ENCODE data around the gene FILIP1.
A peak's percentile ranks its signal among the peaks of the same experiment; 100 is the strongest.

Gene FILIP1

GRCh38 chr6:75391276-75391675 lies 102.3 kb downstream of the FILIP1 start:
- no peak for TF ChIP-seq CTCF (IDR thresholded peaks at IDR 0.05; ENCODE audit: low read depth, low read length)
- DNase-seq (ENCODE audit: low read depth in 2 of 2): no peak
- H3K4me3 ChIP-seq (replicated peaks in 1 of 2; ENCODE audit: low read depth in 2 of 2, low read length in 2 of 2): no peak overlapping the region

GRCh38 chr6:75386050-75386770 lies 107.4 kb downstream of the FILIP1 start:
- H3K4me3 ChIP-seq (replicated peaks in 1 of 2; ENCODE audit: low read depth in 2 of 2, low read length in 2 of 2): no peak overlapping the region
- TF ChIP-seq CTCF (IDR thresholded peaks at IDR 0.05; ENCODE audit: low read depth, low read length): no peak
- peak in 1 of 2 donors; percentile 53 for DNase-seq (ENCODE audit: low read depth in 2 of 2)

GRCh38 chr6:75384116-75384515 lies 109.5 kb downstream of the FILIP1 start:
- no peak for TF ChIP-seq CTCF (IDR thresholded peaks at IDR 0.05; ENCODE audit: low read depth, low read length)
- DNase-seq (ENCODE audit: low read depth in 2 of 2): no peak
- no peak overlapping the region for H3K4me3 ChIP-seq (replicated peaks in 1 of 2; ENCODE audit: low read depth in 2 of 2, low read length in 2 of 2)

GRCh38 chr6:75382634-75382900 lies 111.0 kb downstream of the FILIP1 start:
- no peak for DNase-seq (ENCODE audit: low read depth in 2 of 2)
- H3K4me3 ChIP-seq (replicated peaks in 1 of 2; ENCODE audit: low read depth in 2 of 2, low read length in 2 of 2): no peak overlapping the region
- no peak for TF ChIP-seq CTCF (IDR thresholded peaks at IDR 0.05; ENCODE audit: low read depth, low read length)

- no peak overlapping the region for H3K4me3 ChIP-seq (replicated peaks in 1 of 2; ENCODE audit: low read depth in 2 of 2, low read length in 2 of 2)
- no peak for TF ChIP-seq CTCF (IDR thresholded peaks at IDR 0.05; ENCODE audit: low read depth, low read length)
- peak in 1 of 2 donors; percentile 17 for DNase-seq (ENCODE audit: low read depth in 2 of 2)
Observed at GRCh38 chr6:75381877-75382633, 111.5 kb downstream of the FILIP1 start.

GRCh38 chr6:75379536-75379935 lies 114.1 kb downstream of the FILIP1 start:
- no peak for DNase-seq (ENCODE audit: low read depth in 2 of 2)
- TF ChIP-seq CTCF (IDR thresholded peaks at IDR 0.05; ENCODE audit: low read depth, low read length): no peak
- no peak overlapping the region for H3K4me3 ChIP-seq (replicated peaks in 1 of 2; ENCODE audit: low read depth in 2 of 2, low read length in 2 of 2)

Data from cardiac fibroblast (primary cell).